Left renal cortex interstitium (tissue), 4 donors: Measurements from ENCODE around the gene C2CD2L. TPM values are rescaled to one million over a fixed set of nuclear protein-coding genes. Genes with fewer than 3 reads are reported as not detected.
A peak's percentile ranks its signal among the peaks of the same experiment; 100 is the strongest.
"Not testable (repeated sequence)": the region's sequence is repeated elsewhere in the genome, so short reads cannot be mapped to it uniquely, and the experiment has no call there.

Experiments
- DNase-seq, 4 donors: peaks; one replicate each; pipeline ENCODE4 v3.0.0-alpha.2; 2013; ENCODE audit warnings: low read depth in 4 of 4, low spot score in 2 of 4, missing footprints in 1 of 4
- polyA plus RNA-seq, 4 donors: library from polyadenylated mRNA; unstranded; fragments of 120-200 nt; gene quantifications; one replicate each; pipeline ENCODE4 v1.2.1, GENCODE V29; 2013; ENCODE audit not compliant: insufficient read length in 4 of 4

Gene C2CD2L
- polyA plus RNA-seq, 4 donors: 10.1 to 14.2 (median 11.0) TPM

- no peak for DNase-seq
These were observed 6.6 kb downstream of the C2CD2L start for GRCh38 chr11:119113716-119114115.

- no peak for DNase-seq
These were observed 7.2 kb downstream of the C2CD2L start for GRCh38 chr11:119114351-119114750.

GRCh38 chr11:119115484-119116234 is 8.5 kb downstream of the C2CD2L start:
- no peak for DNase-seq

GRCh38 chr11:119116235-119116594 is 9.1 kb downstream of the C2CD2L start:
- no peak for DNase-seq

- no peak for DNase-seq
These were observed 9.5 kb downstream of the C2CD2L start for GRCh38 chr11:119116601-119117000.

- no peak for DNase-seq
These were observed 10.0 kb downstream of the C2CD2L start for GRCh38 chr11:119117004-119117706.

- DNase-seq: no peak
These were observed 11.1 kb downstream of the C2CD2L start for GRCh38 chr11:119118227-119118626.

GRCh38 chr11:119118946-119119345 is 11.8 kb downstream of the C2CD2L start:
- DNase-seq: no peak

GRCh38 chr11:119120639-119121007 is 13.5 kb downstream of the C2CD2L start:
- peak in 2 of 4 donors; percentile 51 to 65 for DNase-seq

- DNase-seq: peak; percentile 90 to 97 (median 94)
These were observed 14.1 kb downstream of the C2CD2L start, which contains the start of gene HINFP for GRCh38 chr11:119121008-119121810. TSS of gene HINFP (plus strand) at chr11:119121580. CDS start at chr11:119126945, 5,365 bp downstream.

- no peak for DNase-seq
These were observed 14.6 kb downstream of the C2CD2L start for GRCh38 chr11:119121811-119122124.

- DNase-seq: no peak
These were observed 18.7 kb downstream of the C2CD2L start for GRCh38 chr11:119125821-119126220.

- no peak for DNase-seq
These were observed 19.6 kb downstream of the C2CD2L start for GRCh38 chr11:119126675-119127268.

GRCh38 chr11:119130662-119131061 is 23.5 kb downstream of the C2CD2L start:
- no peak for DNase-seq

- DNase-seq: no peak
These were observed 27.3 kb downstream of the C2CD2L start for GRCh38 chr11:119134389-119134978.

- not testable (repeated sequence) for DNase-seq
These were observed 32.1 kb downstream of the C2CD2L start for GRCh38 chr11:119139276-119139675.

- DNase-seq: peak in 1 of 4 donors; percentile 39
These were observed 37.8 kb downstream of the C2CD2L start for GRCh38 chr11:119144825-119145486.

GRCh38 chr11:119145551-119145950 is 38.4 kb downstream of the C2CD2L start:
- DNase-seq: no peak

GRCh38 chr11:119147604-119148333 is 40.6 kb downstream of the C2CD2L start:
- DNase-seq: no peak

- DNase-seq: no peak
These were observed 41.5 kb downstream of the C2CD2L start for GRCh38 chr11:119148720-119149017.
